ENCODE measurements around the gene TAS1R1.
"Not testable (repeated sequence)": the region's sequence is repeated elsewhere in the genome, so short reads cannot be mapped to it uniquely, and the experiment has no call there.

The TAS1R1 gene

GRCh38 chr1:6592441-6592840 lies 37.3 kb downstream of the TAS1R1 start:
- no peak for FAIRE-seq

GRCh38 chr1:6592865-6593593 lies 37.9 kb downstream of the TAS1R1 start:
- FAIRE-seq, result no peak

GRCh38 chr1:6593810-6594209 lies 38.7 kb downstream of the TAS1R1 start:
- FAIRE-seq, result no peak

- no peak for FAIRE-seq
These were observed 40.1 kb downstream of the TAS1R1 start for GRCh38 chr1:6594977-6595740.

- no peak for FAIRE-seq
These were observed 41.2 kb downstream of the TAS1R1 start for GRCh38 chr1:6596351-6596750.

GRCh38 chr1:6596886-6597776 lies 42.0 kb downstream of the TAS1R1 start:
- FAIRE-seq, result no peak

- no peak for FAIRE-seq
These were observed 42.6 kb downstream of the TAS1R1 start for GRCh38 chr1:6597777-6598131.

GRCh38 chr1:6599141-6599975 lies 44.3 kb downstream of the TAS1R1 start:
- FAIRE-seq, result no peak

- FAIRE-seq, result not testable (repeated sequence)
These were observed 44.9 kb downstream of the TAS1R1 start for GRCh38 chr1:6599991-6600390.

GRCh38 chr1:6600410-6601048 lies 45.4 kb downstream of the TAS1R1 start:
- no peak for FAIRE-seq

GRCh38 chr1:6601049-6601922 lies 46.2 kb downstream of the TAS1R1 start:
- no peak for FAIRE-seq

- FAIRE-seq, result no peak
These were observed 47.0 kb downstream of the TAS1R1 start for GRCh38 chr1:6601923-6602668.

GRCh38 chr1:6602669-6603237 lies 47.6 kb downstream of the TAS1R1 start, which contains the start of gene KLHL21:
Gene KLHL21, minus strand, starts transcription at chr1:6602869. Its CDS starts 52 bp downstream, at chr1:6602817.
- FAIRE-seq, result no peak

- FAIRE-seq, result no peak
These were observed 48.3 kb downstream of the TAS1R1 start for GRCh38 chr1:6603238-6603914.

GRCh38 chr1:6603915-6604558 lies 48.9 kb downstream of the TAS1R1 start:
- FAIRE-seq, result no peak

- FAIRE-seq, result no peak
These were observed 57.7 kb downstream of the TAS1R1 start for GRCh38 chr1:6612641-6613360.

GRCh38 chr1:6613361-6614018 lies 58.4 kb downstream of the TAS1R1 start, which contains the start of gene PHF13:
Gene PHF13, plus strand, starts transcription at chr1:6613731. Its CDS starts 336 bp downstream, at chr1:6614067.
- FAIRE-seq, result no peak
